HFFc6 (cell line): ENCODE results near the gene ANKIB1. TPM values are rescaled to one million over a fixed set of nuclear protein-coding genes. Genes with fewer than 3 reads are reported as not detected.
"Not testable (repeated sequence)": the region's sequence is repeated elsewhere in the genome, so short reads cannot be mapped to it uniquely, and the experiment has no call there.

Experiments used
- DNase-seq: peaks from one replicate; pipeline ENCODE4 v3.0.0-alpha.2; 2018
- H3K27ac Mint-ChIP-seq: 2 replicates; pipeline ENCODE4 v1.8.0; 2020; ENCODE audit warnings: mild to moderate bottlenecking, mixed read lengths
- H3K27me3 Mint-ChIP-seq: 2 replicates; pipeline ENCODE4 v1.8.0; 2021; ENCODE audit warnings: mild to moderate bottlenecking, moderate library complexity, mixed read lengths; ENCODE audit not compliant: insufficient read depth
- H3K36me3 Mint-ChIP-seq: 2 replicates; pipeline ENCODE4 v1.8.0; 2021; ENCODE audit warnings: low read depth, mixed read lengths
- H3K4me1 Mint-ChIP-seq: 2 replicates; pipeline ENCODE4 v1.8.0; 2020; ENCODE audit warnings: low read depth, mixed read lengths
- H3K4me3 Mint-ChIP-seq: 2 replicates; pipeline ENCODE4 v1.8.0; 2020; ENCODE audit warnings: mild to moderate bottlenecking, moderate library complexity, mixed read lengths
- H3K9me3 Mint-ChIP-seq: 2 replicates; pipeline ENCODE4 v1.8.0; 2020; ENCODE audit warnings: mild to moderate bottlenecking, mixed read lengths
- CTCF ChIP-seq: fragments of 200-600 bp; sonication (generic); IDR thresholded peaks from 2 replicates; pipeline ENCODE4 v1.5.0; 2021; ENCODE audit warnings: antibody characterized with exemption, mild to moderate bottlenecking
- total RNA-seq, 6 experiments: library from RNA; stranded (reverse); fragmentation: NEBNext Ultra II Directional; extraction: Animal tissue kit (Norgen Biotek cat#: 25700); gene quantifications; 2 replicates in 1 of 6; 3 replicates in 5 of 6; pipeline ENCODE4 v1.2.3, GENCODE V29; 2021

Gene ANKIB1
- total RNA-seq, 6 experiments from 2014 or later = 52.7 to 68.4 (median 63.8) TPM

DNA sequence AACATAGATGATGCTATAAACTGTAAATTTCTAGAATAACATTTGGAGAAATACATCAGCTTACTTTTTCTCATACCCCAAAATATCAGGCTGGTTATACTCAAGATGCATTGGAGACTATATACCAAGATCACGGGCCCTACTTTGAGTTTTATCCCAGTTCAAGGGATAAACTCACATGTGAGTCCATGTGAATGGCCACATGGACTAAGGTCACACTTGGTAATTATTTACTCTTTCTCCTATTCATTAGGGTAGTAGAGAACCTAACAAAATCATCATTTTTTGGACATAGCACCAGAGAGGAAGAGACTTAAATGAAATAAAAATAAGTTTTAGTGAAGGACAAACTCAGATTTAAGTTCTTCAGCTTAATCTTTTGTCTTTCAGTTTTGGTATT, 108.4 kb downstream of the ANKIB1 start:
- no peak for DNase-seq

DNA sequence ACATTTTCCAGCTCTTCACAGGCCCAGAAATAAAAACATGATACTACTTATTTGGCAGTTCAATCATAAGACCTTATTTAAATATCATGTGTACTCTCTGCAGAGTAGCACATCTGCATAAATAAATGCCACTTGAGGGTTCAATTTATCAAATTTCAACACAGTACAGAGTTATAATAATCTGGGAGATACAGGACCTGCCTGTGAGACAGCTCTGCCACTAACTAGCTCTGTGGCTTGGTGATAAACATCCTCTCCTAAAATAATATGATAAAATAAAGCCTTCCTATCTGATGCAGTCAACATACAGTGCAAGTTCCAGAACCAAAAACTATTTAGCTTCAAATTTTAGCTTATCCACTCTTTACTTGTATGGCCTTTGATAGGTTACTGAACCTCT, 110.6 kb downstream of the ANKIB1 start:
- TF ChIP-seq CTCF = no peak
- no peaks in the 10 kb centered on the region for H3K9me3 Mint-ChIP-seq
- no peaks in the 10 kb centered on the region for H3K27me3 Mint-ChIP-seq
- H3K4me3 Mint-ChIP-seq = no peak overlapping the region
- H3K36me3 Mint-ChIP-seq = peaks cover 8% of the 10 kb centered on the region
- H3K27ac Mint-ChIP-seq = no peak overlapping the region
- peaks cover 17% of the 10 kb centered on the region for H3K4me1 Mint-ChIP-seq
- DNase-seq = no peak

More for the DNA sequence above, 108.4 kb downstream of the ANKIB1 start:
- no peaks in the 10 kb centered on the region for H3K27me3 Mint-ChIP-seq
- H3K4me3 Mint-ChIP-seq = no peak overlapping the region
- H3K27ac Mint-ChIP-seq = no peak overlapping the region
- no peak for TF ChIP-seq CTCF
- no peaks in the 10 kb centered on the region for H3K4me1 Mint-ChIP-seq
- peaks cover 7% of the 10 kb centered on the region for H3K36me3 Mint-ChIP-seq
- H3K9me3 Mint-ChIP-seq = no peaks in the 10 kb centered on the region

- Mint-ChIP-seq H3K4me1 (peaks cover 17% of the 10 kb centered on the region), H3K36me3 (peaks cover 8% of the 10 kb centered on the region), H3K27me3 (no peaks in the 10 kb centered on the region), H3K9me3 (no peaks in the 10 kb centered on the region), H3K4me3 (no peak overlapping the region), H3K27ac (no peak overlapping the region)
- DNase-seq = no peak
- TF ChIP-seq CTCF = no peak
Measured at GRCh38 chr7:92357260-92357659, 111.5 kb downstream of the ANKIB1 start.

DNA sequence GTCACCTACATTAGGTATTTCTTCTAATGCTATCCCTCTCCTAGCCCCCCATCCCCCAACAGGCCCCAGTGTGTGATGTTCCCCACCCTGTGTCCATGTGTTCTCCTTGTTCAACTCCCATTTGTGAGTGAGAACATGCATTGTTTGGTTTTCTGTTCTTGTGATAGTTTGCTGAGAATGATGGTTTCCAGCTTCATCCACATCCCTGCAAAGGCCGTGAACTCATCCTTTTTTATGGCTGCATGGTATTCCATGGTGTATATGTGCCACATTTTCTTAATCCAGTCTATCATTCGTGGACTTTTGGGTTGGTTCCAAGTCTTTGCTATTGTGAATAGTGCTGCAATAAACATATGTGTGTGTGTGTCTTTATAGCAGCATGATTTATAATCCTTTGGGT, 113.4 kb downstream of the ANKIB1 start:
- not testable (repeated sequence) for H3K27ac Mint-ChIP-seq, H3K9me3 Mint-ChIP-seq, DNase-seq, H3K27me3 Mint-ChIP-seq, H3K4me3 Mint-ChIP-seq
- H3K4me1 Mint-ChIP-seq = peaks cover 17% of the 10 kb centered on the region
- peaks cover 14% of the 10 kb centered on the region for H3K36me3 Mint-ChIP-seq

- peak; percentile 63 for DNase-seq
- H3K4me3 Mint-ChIP-seq = no peak overlapping the region; the same call in 1 of the 2 replicates
- no peak for TF ChIP-seq CTCF
- H3K4me1 Mint-ChIP-seq = peaks cover 17% of the 10 kb centered on the region
- H3K27ac Mint-ChIP-seq = peak overlapping the region; percentile 89
- peaks cover 20% of the 10 kb centered on the region for H3K36me3 Mint-ChIP-seq
- H3K27me3 Mint-ChIP-seq = no peaks in the 10 kb centered on the region
- H3K9me3 Mint-ChIP-seq = no peaks in the 10 kb centered on the region
Measured at GRCh38 chr7:92359801-92360200, 114.0 kb downstream of the ANKIB1 start.

DNA sequence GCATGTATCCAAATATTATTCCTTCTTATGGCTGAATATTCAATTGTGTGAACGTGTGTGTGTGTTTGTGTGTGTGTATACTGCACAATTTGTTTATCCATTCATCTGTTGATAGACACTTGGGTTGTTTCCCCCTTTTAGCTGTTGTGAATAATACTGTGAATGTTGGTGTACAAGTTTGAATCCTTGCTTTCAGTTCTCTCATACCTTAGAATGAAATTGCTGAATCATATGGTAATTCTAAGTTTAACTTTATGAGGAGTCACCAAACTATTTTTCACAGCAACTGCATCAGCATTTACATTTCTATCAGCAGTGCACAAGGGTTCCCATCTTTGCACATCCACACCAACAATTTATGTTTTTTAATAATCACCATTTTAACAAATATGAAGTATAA, 114.6 kb downstream of the ANKIB1 start:
- Mint-ChIP-seq H3K4me3 (peak overlapping the region; percentile 29; the same call in 1 of the 2 replicates), H3K9me3 (no peaks in the 10 kb centered on the region), H3K36me3 (peaks cover 22% of the 10 kb centered on the region), H3K27ac (peak overlapping the region; percentile 89), H3K4me1 (peaks cover 19% of the 10 kb centered on the region), H3K27me3 (no peaks in the 10 kb centered on the region)
- peak; percentile 43 for DNase-seq
- no peak for TF ChIP-seq CTCF
